ENCODE measurements around the gene SLC25A23. TPM values are rescaled to one million over a fixed set of nuclear protein-coding genes. Genes with fewer than 3 reads are reported as not detected.

Gene SLC25A23
- total and polyA plus RNA-seq, 10 of the 15 experiments (the other 5 are each of a cell fraction or from before 2014, with no cell fraction given), result 10.2 to 85.8 (median 50.0) TPM

DNA sequence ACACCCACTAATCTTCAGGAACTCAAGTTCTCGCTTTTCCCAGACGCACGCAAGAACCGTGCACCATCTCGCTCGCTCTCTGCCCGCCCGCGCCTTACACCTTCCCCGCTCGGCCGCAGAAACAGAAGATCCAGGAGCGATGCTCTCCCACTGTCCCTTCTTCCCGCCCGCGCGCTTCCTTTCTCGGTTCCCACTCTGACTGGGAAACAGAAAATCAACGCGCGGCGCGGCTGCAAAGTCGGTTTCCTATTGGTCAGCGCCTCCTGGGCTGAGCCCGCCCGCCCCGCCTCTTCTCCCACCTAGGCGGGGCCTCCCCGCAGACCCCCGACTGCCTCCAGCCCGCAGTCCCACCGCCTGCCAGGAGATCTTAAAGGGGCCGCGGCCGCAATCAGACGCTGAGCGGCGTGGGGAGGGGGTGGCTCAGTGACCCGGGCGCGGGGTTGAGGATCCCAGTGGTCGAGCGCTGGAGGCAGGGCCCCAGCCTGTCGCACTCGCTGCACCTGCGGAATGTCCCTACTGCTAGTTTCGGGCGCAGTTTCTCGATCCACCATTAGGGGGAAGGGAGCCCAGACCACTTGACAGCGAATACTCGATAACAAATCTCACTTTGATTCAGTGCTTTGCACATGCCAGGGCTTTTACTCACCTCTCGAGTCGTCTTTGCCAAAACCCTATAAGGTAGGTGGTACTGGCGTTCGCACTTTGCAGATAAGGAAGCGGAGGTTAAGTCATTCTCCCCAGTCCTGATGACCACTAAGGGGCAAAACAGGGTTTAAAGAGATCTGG, 700 bp upstream of the SLC25A23 start:
- WGBS (ENCODE audit: insufficient coverage, insufficient replicate concordance, low lambda C conversion rate, missing lambda C conversion rate), result under 1% methylated on average over 57 of the region's 57 CpGs
- ATAC-seq (peak; percentile 84), DNase-seq (ENCODE audit: low read depth, low spot score) (peak; percentile 89), FAIRE-seq (peak; percentile 99)
- Histone ChIP-seq H3K4me2 (ENCODE audit: control insufficient read depth, insufficient read depth) (peak overlapping the region; percentile 73), H3K27me3 (replicated peaks in 1 of 2; ENCODE audit: control insufficient read depth in 2 of 2, insufficient read depth in 2 of 2, low read length in 1 of 2) (no peaks in the 10 kb centered on the region), H3K4me3 (peak overlapping the region; percentile 80), H3K9me3 (replicated peaks; ENCODE audit: control insufficient read depth, insufficient read depth, low read length) (peaks cover 2% of the 10 kb centered on the region; the same call in 1 of the 3 replicates), H2AFZ (ENCODE audit: control insufficient read depth, low read depth, low read length) (peak overlapping the region; percentile 81), H3K36me3 (ENCODE audit: control insufficient read depth in 2 of 2, insufficient read depth in 2 of 2, low read length in 1 of 2) (peaks cover 3 to 9% of the 10 kb centered on the region in 2 experiments; a peak in 3 of 4 replicates), H4K20me1 (ENCODE audit: control insufficient read depth, insufficient read depth) (no peaks in the 10 kb centered on the region), H3K79me2 (ENCODE audit: control insufficient read depth, insufficient read depth, low read length) (peaks cover 18% of the 10 kb centered on the region), H3K27ac (ENCODE audit: control insufficient read depth, insufficient read depth) (peak overlapping the region; percentile 94), H3K4me1 (ENCODE audit: control insufficient read depth, insufficient read depth, low read length) (peaks cover 10% of the 10 kb centered on the region), H3K9ac (ENCODE audit: control insufficient read depth, insufficient read depth, low read length) (peak overlapping the region; percentile 82)
- ChIA-PET CTCF (interaction anchor here (2.0 kb wide), 1 partner anchor 22 kb away, joined by 7 read pairs; the partner anchor contains the start of gene DENND1C), RAD21 (ENCODE audit: unreplicated experiment) (interaction anchor here (0.6 to 2.1 kb wide), 9 partner anchors 20 to 402 kb away, joined by 3 to 11 read pairs (median 3); partner anchors contain the start of genes CLPP and DENND1C), POLR2A (interaction anchor here (0.7 to 1.8 kb wide), 2 partner anchors 21 to 343 kb away, joined by 9 to 10 read pairs; partner anchors contain the start of gene DENND1C), SMC1A (ENCODE audit: uncharacterized antibody, unreplicated experiment) (interaction anchor here (1.1 kb wide), 1 partner anchor 62 kb away, joined by 3 read pairs; no protein-coding TSS in a partner anchor)
- in situ Hi-C loops (cut with MboI), result no loop called here
- intact Hi-C loops (cut with micrococcal nuclease; ENCODE audit: unreplicated experiment), result loop anchor here (1.0 kb wide), 1 partner anchor 35 kb away; no protein-coding TSS in a partner anchor
- TSS peak; percentile 85 for BruUV-seq (replicated peaks)
- TF ChIP-seq KAT2A (conservative IDR thresholded peaks at IDR 0.05; ENCODE audit: control insufficient read depth, low read depth, low read length) (no peak), CBFB (IDR thresholded peaks at IDR 0.05; ENCODE audit: low read depth) (no peak), ZBED1 (IDR thresholded peaks at IDR 0.05; ENCODE audit: borderline replicate concordance) (no peak), MYC (IDR thresholded peaks at IDR 0.05; ENCODE audit: insufficient read depth, insufficient read length, insufficient replicate concordance, low read length, severe bottlenecking) (no peak), TARDBP (IDR thresholded peaks at IDR 0.05; ENCODE audit: borderline replicate concordance) (no peak), PAX8 (IDR thresholded peaks at IDR 0.05) (no peak), CREB1 (IDR thresholded peaks at IDR 0.05; ENCODE audit: low read depth) (peak; percentile 59; the same call in 1 of the 2 replicates), FOXM1 (IDR thresholded peaks at IDR 0.05; ENCODE audit: low read depth, low read length) (no peak), SUZ12 (IDR thresholded peaks at IDR 0.05; ENCODE audit: unreplicated experiment) (no peak), ZNF207 (IDR thresholded peaks at IDR 0.05; ENCODE audit: borderline replicate concordance) (peak; percentile 46; the same call in 1 of the 2 replicates), STAT3 (IDR thresholded peaks at IDR 0.05; ENCODE audit: low read depth, low read length) (no peak), CHD1 (IDR thresholded peaks at IDR 0.05; ENCODE audit: low read depth, low read length) (0 out of 2 replicates have a peak, but pooled peaks have one; percentile 50), BHLHE40 (IDR thresholded peaks at IDR 0.05; ENCODE audit: borderline replicate concordance in 1 of 2, low read depth in 2 of 2, low read length in 1 of 2) (peak; percentile 73 to 79), MXI1 (IDR thresholded peaks at IDR 0.05; ENCODE audit: low read depth, low read length) (peak; percentile 52; the same call in 1 of the 2 replicates)
- TF ChIP-seq, protein P1, sequence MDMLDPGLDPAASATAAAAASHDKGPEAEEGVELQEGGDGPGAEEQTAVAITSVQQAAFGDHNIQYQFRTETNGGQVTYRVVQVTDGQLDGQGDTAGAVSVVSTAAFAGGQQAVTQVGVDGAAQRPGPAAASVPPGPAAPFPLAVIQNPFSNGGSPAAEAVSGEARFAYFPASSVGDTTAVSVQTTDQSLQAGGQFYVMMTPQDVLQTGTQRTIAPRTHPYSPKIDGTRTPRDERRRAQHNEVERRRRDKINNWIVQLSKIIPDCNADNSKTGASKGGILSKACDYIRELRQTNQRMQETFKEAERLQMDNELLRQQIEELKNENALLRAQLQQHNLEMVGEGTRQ (IDR thresholded peaks at IDR 0.05; ENCODE audit: borderline replicate concordance, low read depth, low read length), result no peak
- TF ChIP-seq, protein P2, sequence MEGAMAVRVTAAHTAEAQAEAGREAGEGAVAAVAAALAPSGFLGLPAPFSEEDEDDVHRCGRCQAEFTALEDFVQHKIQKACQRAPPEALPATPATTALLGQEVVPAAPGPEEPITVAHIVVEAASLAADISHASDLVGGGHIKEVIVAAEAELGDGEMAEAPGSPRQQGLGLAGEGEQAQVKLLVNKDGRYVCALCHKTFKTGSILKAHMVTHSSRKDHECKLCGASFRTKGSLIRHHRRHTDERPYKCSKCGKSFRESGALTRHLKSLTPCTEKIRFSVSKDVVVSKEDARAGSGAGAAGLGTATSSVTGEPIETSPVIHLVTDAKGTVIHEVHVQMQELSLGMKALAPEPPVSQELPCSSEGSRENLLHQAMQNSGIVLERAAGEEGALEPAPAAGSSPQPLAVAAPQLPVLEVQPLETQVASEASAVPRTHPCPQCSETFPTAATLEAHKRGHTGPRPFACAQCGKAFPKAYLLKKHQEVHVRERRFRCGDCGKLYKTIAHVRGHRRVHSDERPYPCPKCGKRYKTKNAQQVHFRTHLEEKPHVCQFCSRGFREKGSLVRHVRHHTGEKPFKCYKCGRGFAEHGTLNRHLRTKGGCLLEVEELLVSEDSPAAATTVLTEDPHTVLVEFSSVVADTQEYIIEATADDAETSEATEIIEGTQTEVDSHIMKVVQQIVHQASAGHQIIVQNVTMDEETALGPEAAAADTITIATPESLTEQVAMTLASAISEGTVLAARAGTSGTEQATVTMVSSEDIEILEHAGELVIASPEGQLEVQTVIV (IDR thresholded peaks at IDR 0.05; ENCODE audit: borderline replicate concordance, partially characterized antibody), result peak; percentile 35
- TF ChIP-seq, protein P3, sequence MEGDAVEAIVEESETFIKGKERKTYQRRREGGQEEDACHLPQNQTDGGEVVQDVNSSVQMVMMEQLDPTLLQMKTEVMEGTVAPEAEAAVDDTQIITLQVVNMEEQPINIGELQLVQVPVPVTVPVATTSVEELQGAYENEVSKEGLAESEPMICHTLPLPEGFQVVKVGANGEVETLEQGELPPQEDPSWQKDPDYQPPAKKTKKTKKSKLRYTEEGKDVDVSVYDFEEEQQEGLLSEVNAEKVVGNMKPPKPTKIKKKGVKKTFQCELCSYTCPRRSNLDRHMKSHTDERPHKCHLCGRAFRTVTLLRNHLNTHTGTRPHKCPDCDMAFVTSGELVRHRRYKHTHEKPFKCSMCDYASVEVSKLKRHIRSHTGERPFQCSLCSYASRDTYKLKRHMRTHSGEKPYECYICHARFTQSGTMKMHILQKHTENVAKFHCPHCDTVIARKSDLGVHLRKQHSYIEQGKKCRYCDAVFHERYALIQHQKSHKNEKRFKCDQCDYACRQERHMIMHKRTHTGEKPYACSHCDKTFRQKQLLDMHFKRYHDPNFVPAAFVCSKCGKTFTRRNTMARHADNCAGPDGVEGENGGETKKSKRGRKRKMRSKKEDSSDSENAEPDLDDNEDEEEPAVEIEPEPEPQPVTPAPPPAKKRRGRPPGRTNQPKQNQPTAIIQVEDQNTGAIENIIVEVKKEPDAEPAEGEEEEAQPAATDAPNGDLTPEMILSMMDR (IDR thresholded peaks at IDR 0.05 in 2 of 3, conservative IDR thresholded peaks at IDR 0.05 in 1 of 3; ENCODE audit: control insufficient read depth in 2 of 3, extremely low read depth in 1 of 3, insufficient read depth in 1 of 3, low read depth in 3 of 3, low read length in 3 of 3), result peak; percentile 57 to 67 (median 66)
